OCI-LY7 (cell line): ENCODE results near the gene TPST1. TPM values are rescaled to one million over a fixed set of nuclear protein-coding genes. Genes with fewer than 3 reads are reported as not detected.
"Not testable (repeated sequence)": the region's sequence is repeated elsewhere in the genome, so short reads cannot be mapped to it uniquely, and the experiment has no call there.

Source experiments
- BruUV-seq: library from RNA; stranded (reverse); fragments of 400-500 nt; replicated peaks from 2 replicates; lab custom pipeline; 2021; lab: Mats Ljungman, UMichigan
- CTCF ChIA-PET: fragments of 300-600 bp; sonication (Branson Sonifier 250); formaldehyde crosslinking; loops from one replicate; lab custom pipeline; 2022; ENCODE audit warnings: antibody characterized with exemption; ENCODE audit not compliant: unreplicated experiment; lab: Charles Lee
- POLR2A ChIA-PET: fragments of 300-600 bp; sonication (Branson Sonifier 250); formaldehyde crosslinking; loops from one replicate; lab custom pipeline; 2022; ENCODE audit warnings: antibody characterized with exemption; lab: Charles Lee
- DNase-seq: peaks from one replicate; pipeline ENCODE4 v3.0.0-alpha.2; 2015; ENCODE audit warnings: low spot score
- H2AFZ ChIP-seq: fragments of 200-600 bp; sonication (generic), shearing (Covaris generic); 2 replicates; pipeline ENCODE4 v1.6.1; 2014; ENCODE audit warnings: mild to moderate bottlenecking, antibody characterized with exemption, low read length, moderate library complexity
- H3K27ac ChIP-seq: fragments of 200-600 bp; sonication (generic); 2 replicates; pipeline ENCODE4 v1.5.1; 2014; ENCODE audit warnings: mixed run types, low read depth, mild to moderate bottlenecking, moderate library complexity, low read length, inconsistent platforms; ENCODE audit not compliant: poor library complexity, severe bottlenecking
- H3K36me3 ChIP-seq: fragments of 200-600 bp; sonication (generic); 2 replicates; pipeline ENCODE4 v1.6.1; 2014; ENCODE audit warnings: mild to moderate bottlenecking, antibody characterized with exemption, low read length, moderate library complexity, mixed read lengths; ENCODE audit not compliant: insufficient read depth
- H3K4me1 ChIP-seq: fragments of 200-600 bp; sonication (generic); 2 replicates; pipeline ENCODE4 v1.5.1; 2014; ENCODE audit warnings: mild to moderate bottlenecking, low read length; ENCODE audit not compliant: insufficient read depth, poor library complexity, severe bottlenecking
- H3K4me2 ChIP-seq: fragments of 200-600 bp; sonication (generic); 2 replicates; pipeline ENCODE4 v1.6.1; 2014; ENCODE audit warnings: mild to moderate bottlenecking, low read length
- H3K4me3 ChIP-seq: fragments of 200-600 bp; sonication (generic); 2 replicates; pipeline ENCODE4 v1.5.1; 2014; ENCODE audit warnings: mild to moderate bottlenecking, low read depth, low read length; ENCODE audit not compliant: poor library complexity, severe bottlenecking
- H3K79me2 ChIP-seq: fragments of 200-600 bp; sonication (generic); 2 replicates; pipeline ENCODE4 v1.6.1; 2016; ENCODE audit warnings: low read depth, mild to moderate bottlenecking, low read length, moderate library complexity, mixed read lengths; ENCODE audit not compliant: insufficient read depth
- H3K9me2 ChIP-seq: fragments of 200-600 bp; sonication (generic); 2 replicates; pipeline ENCODE4 v1.6.1; 2016; ENCODE audit warnings: mild to moderate bottlenecking, low read length, mixed read lengths; ENCODE audit not compliant: insufficient read depth
- H3K9me3 ChIP-seq: fragments of 200-600 bp; sonication (generic); 2 replicates; pipeline ENCODE4 v1.6.1; 2014; ENCODE audit warnings: mild to moderate bottlenecking, mixed run types, low read length, mixed read lengths
- H4K20me1 ChIP-seq: fragments of 200-600 bp; sonication (generic); 2 replicates; pipeline ENCODE4 v1.6.1; 2014; ENCODE audit warnings: mild to moderate bottlenecking, antibody characterized with exemption, low read length, moderate library complexity, mixed read lengths; ENCODE audit not compliant: insufficient read depth
- EZH2phosphoT487 ChIP-seq: fragments of 200-600 bp; sonication (generic); IDR thresholded peaks from 2 replicates; pipeline ENCODE4 v1.6.1; 2018; ENCODE audit warnings: low read depth, borderline replicate concordance, mild to moderate bottlenecking, mixed run types, antibody characterized with exemption, low read length, moderate library complexity, mixed read lengths
- intact Hi-C: fragments of 100-400 bp; cut with micrococcal nuclease; formaldehyde crosslinking; loops from one replicate; pipeline ENCODE4 v1.10.0; 2022; ENCODE audit not compliant: unreplicated experiment
- total RNA-seq, 2 experiments: library from RNA; depleted of rRNA in 1 of 2; stranded (reverse); fragments of >200 nt in 1 of 2; shearing (Covaris generic) in 1 of 2; gene quantifications; 2 replicates each; pipeline ENCODE4 v1.2.3, GENCODE V29; 2014 to 2022
- TF ChIP-seq, protein P1 (sequence below): fragments of 200-600 bp; sonication (generic); conservative IDR thresholded peaks from 2 replicates; pipeline ENCODE4 v1.5.1; 2014; ENCODE audit warnings: mild to moderate bottlenecking, antibody characterized with exemption, low read length, moderate library complexity, mixed read lengths

Gene TPST1
- total RNA-seq, 2 experiments from 2014 or later = 3.5 to 6.6 TPM

DNA sequence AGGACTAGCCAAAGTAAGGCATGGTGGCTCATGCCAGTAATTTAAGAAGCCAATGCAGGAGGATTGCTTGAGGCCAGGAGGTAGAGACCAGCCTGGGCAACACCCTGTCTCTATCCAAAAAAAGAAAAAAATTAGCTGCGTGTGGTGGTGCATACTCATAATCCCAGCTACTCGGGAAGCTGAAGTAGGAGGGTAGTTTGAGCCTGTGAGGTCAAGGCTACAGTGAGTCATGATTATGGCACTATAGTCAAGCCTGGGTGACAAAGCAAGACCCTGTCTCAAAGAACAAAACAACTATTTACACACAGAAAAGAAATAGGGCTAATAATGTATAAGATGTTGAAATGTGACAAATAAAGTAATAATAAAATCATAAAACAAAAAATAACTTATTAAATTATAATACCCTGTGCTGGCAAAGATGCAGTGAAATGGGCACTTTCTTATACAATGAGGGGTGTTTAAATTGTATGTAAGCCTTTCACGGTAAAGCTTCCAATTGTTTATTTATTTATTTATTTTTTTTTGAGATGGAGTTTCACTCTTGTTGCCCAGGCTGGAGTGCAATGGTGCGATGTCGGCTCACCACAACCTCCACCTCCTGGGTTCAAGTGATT is 175.2 kb downstream of the TPST1 start:
- TF ChIP-seq, protein P1, sequence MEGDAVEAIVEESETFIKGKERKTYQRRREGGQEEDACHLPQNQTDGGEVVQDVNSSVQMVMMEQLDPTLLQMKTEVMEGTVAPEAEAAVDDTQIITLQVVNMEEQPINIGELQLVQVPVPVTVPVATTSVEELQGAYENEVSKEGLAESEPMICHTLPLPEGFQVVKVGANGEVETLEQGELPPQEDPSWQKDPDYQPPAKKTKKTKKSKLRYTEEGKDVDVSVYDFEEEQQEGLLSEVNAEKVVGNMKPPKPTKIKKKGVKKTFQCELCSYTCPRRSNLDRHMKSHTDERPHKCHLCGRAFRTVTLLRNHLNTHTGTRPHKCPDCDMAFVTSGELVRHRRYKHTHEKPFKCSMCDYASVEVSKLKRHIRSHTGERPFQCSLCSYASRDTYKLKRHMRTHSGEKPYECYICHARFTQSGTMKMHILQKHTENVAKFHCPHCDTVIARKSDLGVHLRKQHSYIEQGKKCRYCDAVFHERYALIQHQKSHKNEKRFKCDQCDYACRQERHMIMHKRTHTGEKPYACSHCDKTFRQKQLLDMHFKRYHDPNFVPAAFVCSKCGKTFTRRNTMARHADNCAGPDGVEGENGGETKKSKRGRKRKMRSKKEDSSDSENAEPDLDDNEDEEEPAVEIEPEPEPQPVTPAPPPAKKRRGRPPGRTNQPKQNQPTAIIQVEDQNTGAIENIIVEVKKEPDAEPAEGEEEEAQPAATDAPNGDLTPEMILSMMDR = no peak
- no peak for TF ChIP-seq EZH2phosphoT487
- DNase-seq = no peak
- ChIA-PET CTCF (no interaction called here), POLR2A (no interaction called here)
- H4K20me1 ChIP-seq = no peaks in the 10 kb centered on the region
- no peaks in the 10 kb centered on the region for H3K79me2 ChIP-seq
- BruUV-seq = no TSS peak
- no peaks in the 10 kb centered on the region for H3K36me3 ChIP-seq
- no peaks in the 10 kb centered on the region for H3K9me2 ChIP-seq
- no peak overlapping the region for H3K4me3 ChIP-seq
- intact Hi-C loops = no loop called here
- no peaks in the 10 kb centered on the region for H3K9me3 ChIP-seq
- H3K27ac ChIP-seq = no peak overlapping the region
- H2AFZ ChIP-seq = no peak overlapping the region
- H3K4me2 ChIP-seq = no peak overlapping the region
- H3K4me1 ChIP-seq = no peaks in the 10 kb centered on the region

DNA sequence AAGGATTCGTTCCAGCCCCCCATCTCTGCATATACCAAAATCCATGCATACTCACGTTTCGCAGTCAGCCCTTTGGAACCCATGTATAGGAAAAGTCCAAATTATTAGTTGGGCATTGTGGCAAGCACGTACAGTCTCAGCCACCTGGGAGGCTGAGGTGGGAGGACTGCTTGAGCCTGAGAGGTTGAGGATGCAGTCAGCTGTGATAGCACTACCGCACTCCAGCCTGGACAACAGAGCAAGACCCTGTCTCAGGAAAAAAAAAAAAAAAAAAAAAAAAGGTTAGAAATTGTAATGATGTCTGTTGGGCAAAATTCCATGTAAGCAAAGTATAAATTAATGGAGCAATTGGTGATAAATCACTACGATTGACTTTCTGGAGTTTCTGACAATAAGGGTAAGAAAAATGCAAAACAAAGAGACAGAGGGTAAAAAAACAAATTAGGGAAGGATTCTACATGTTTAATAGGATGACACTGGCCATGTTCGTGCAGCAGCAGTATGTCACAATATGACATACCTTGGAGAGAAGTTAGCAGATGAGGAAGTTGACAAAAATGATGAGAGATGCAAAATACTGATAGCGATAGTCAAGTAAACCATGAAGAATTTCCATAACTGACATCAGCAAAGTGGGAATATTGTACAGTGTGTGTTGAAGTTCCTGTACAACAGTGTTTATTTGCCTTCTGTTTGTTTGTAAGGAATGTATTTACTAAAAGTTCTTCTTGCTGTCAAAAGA is 177.2 kb downstream of the TPST1 start:
- H3K36me3 ChIP-seq, H3K9me2 ChIP-seq, H3K79me2 ChIP-seq, H3K9me3 ChIP-seq, H3K4me2 ChIP-seq, BruUV-seq, H3K4me3 ChIP-seq, H3K27ac ChIP-seq, DNase-seq, H3K4me1 ChIP-seq, H4K20me1 ChIP-seq, CTCF ChIA-PET, intact Hi-C loops, POLR2A ChIA-PET, H2AFZ ChIP-seq: not testable (repeated sequence)

DNA sequence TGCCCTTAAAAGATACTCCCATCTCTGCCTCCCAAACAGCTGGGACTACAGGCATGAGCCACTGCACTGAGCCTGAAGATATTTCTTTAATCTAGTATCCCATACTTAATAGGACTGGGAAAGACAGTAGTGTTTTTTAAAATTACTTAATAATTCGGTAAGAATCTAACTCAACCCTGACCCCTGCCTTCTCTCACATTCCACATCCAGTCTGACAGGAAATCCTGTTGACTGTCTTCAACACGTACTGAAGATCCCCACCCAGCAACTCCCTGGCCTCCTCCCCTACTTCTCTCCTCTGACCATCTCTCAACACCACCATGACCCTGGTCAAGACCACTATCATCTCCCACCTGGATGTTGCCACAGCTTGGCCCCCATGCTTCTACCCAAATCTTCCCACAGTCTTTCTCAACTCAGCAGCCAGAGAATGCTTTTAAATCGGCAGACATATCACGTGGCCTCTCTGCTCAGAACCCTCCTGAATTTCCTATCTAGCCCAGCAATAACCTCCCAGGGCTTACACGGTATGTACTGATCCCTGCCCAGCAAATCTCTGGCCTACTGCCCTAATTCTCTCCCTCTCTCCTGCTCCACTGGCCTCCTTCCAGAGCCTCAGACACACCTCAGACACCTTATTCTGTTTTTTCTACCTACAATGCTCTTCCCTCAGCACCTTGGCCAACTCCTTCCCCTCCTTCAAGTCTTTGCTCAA is 180.2 kb downstream of the TPST1 start:
- H3K4me2 ChIP-seq, H3K4me1 ChIP-seq, intact Hi-C loops, H3K4me3 ChIP-seq, H3K27ac ChIP-seq, DNase-seq, CTCF ChIA-PET, BruUV-seq, H3K9me3 ChIP-seq, H3K36me3 ChIP-seq, H4K20me1 ChIP-seq, H3K9me2 ChIP-seq, H3K79me2 ChIP-seq, H2AFZ ChIP-seq: not testable (repeated sequence)
- POLR2A ChIA-PET = interaction anchor here (0.7 kb wide), 1 partner anchor 112 kb away, joined by 3 read pairs; no protein-coding TSS in a partner anchor

GRCh38 chr7:66395128-66395571 is 190.0 kb downstream of the TPST1 start:
- CTCF ChIA-PET, H3K9me2 ChIP-seq, H2AFZ ChIP-seq, H3K4me2 ChIP-seq, intact Hi-C loops, H4K20me1 ChIP-seq, H3K4me3 ChIP-seq, H3K79me2 ChIP-seq, H3K4me1 ChIP-seq, DNase-seq, H3K27ac ChIP-seq, BruUV-seq, H3K9me3 ChIP-seq, POLR2A ChIA-PET, H3K36me3 ChIP-seq: not testable (repeated sequence)

DNA sequence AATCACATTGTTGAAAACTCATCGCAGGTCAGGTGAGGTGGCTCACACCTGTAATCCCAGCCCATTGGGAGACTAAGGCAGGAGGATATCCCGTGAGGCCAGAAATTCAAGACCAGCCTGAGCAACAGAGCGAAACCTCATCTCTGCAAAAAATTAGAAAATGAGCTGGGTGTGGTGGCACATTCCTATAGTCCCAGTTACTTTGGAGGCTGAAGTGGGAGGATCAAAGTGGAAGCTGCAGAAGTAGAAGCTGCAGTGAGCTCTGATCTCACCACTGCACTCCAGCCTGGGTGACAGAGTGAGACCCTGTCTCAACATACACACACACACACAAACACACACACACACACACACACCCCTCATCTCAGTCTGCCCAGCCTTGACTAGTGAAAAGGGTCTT is 190.9 kb downstream of the TPST1 start:
- H3K27ac ChIP-seq, intact Hi-C loops, H3K9me3 ChIP-seq, H4K20me1 ChIP-seq, H3K9me2 ChIP-seq, BruUV-seq, POLR2A ChIA-PET, H3K4me1 ChIP-seq, H3K36me3 ChIP-seq, CTCF ChIA-PET, H3K4me3 ChIP-seq, H3K4me2 ChIP-seq, DNase-seq, H3K79me2 ChIP-seq, H2AFZ ChIP-seq: not testable (repeated sequence)
